ENCODE results near the gene CYP4B1. TPM values are rescaled to one million over a fixed set of nuclear protein-coding genes. Genes with fewer than 3 reads are reported as not detected.
"Not testable (repeated sequence)": the region's sequence is repeated elsewhere in the genome, so short reads cannot be mapped to it uniquely, and the experiment has no call there.

The CYP4B1 gene
- polyA plus RNA-seq, 2 donors: 40.4 to 64.5 TPM

- 67 to 76% methylated on average over 5 of the region's 5 CpGs for WGBS, 2 donors
- peaks cover 0 to 25% of the 10 kb centered on the region in 2 donors for H3K36me3 ChIP-seq (ENCODE audit: control insufficient read depth in 2 of 2, insufficient read depth in 2 of 2, low read length in 1 of 2)
- no peak overlapping the region for H3K4me3 ChIP-seq (ENCODE audit: low read depth in 1 of 2, low read length in 2 of 2)
- H3K27ac ChIP-seq (ENCODE audit: low read depth in 2 of 2, low read length in 1 of 2): no peak overlapping the region
- H3K4me1 ChIP-seq (ENCODE audit: control insufficient read depth in 2 of 2, insufficient read depth in 2 of 2, low read length in 1 of 2): no peaks in the 10 kb centered on the region
- H3K9me3 ChIP-seq (ENCODE audit: control insufficient read depth in 2 of 2, insufficient read depth in 1 of 2, low read depth in 1 of 2, low read length in 1 of 2): peaks cover 0 to 4% of the 10 kb centered on the region in 2 donors
- H3K27me3 ChIP-seq (ENCODE audit: control insufficient read depth in 1 of 2, insufficient read depth in 2 of 2, low read length in 2 of 2): no peaks in the 10 kb centered on the region
Observed at GRCh38 chr1:46820560-46821060, 21.8 kb downstream of the CYP4B1 start.

DNA sequence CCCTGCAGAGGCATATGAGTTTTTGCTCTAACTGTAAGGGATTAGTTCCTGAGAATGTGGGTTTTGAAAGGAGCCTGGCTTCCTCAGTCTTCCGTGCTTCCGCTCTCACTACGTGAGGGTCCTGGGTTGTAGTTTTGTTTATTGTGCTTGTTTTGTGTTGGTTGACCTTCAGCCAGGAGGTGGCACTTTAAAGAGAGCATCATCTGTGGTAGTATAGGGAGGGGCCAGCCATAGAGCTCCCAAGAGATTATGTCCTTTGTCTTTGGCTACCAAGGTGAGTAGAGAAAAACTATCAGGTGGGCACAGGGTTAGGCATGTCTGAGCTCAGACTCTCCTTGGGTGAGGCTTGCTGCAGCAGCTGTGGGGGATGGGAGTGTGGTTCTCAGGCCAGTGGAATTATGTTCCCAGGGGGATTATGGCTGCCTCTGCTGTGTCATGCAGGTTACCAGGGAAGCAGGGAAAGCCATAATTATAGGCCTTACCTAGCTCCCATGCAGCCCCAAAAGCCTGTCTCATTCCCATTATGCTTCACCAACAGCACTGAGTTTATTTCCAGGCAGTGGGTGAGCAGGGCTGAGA, 23.5 kb downstream of the CYP4B1 start:
- Histone ChIP-seq H3K4me3 (ENCODE audit: low read depth in 1 of 2, low read length in 2 of 2) (no peak overlapping the region), H3K36me3 (ENCODE audit: control insufficient read depth in 2 of 2, insufficient read depth in 2 of 2, low read length in 1 of 2) (peaks cover 0 to 16% of the 10 kb centered on the region in 2 donors), H3K27ac (ENCODE audit: low read depth in 2 of 2, low read length in 1 of 2) (no peak overlapping the region), H3K27me3 (ENCODE audit: control insufficient read depth in 1 of 2, insufficient read depth in 2 of 2, low read length in 2 of 2) (no peaks in the 10 kb centered on the region), H3K9me3 (ENCODE audit: control insufficient read depth in 2 of 2, insufficient read depth in 1 of 2, low read depth in 1 of 2, low read length in 1 of 2) (peaks cover 0 to 4% of the 10 kb centered on the region in 2 donors), H3K4me1 (ENCODE audit: control insufficient read depth in 2 of 2, insufficient read depth in 2 of 2, low read length in 1 of 2) (no peaks in the 10 kb centered on the region)
- 88 to 90% methylated on average over 3 of the region's 3 CpGs for WGBS, 2 donors

DNA sequence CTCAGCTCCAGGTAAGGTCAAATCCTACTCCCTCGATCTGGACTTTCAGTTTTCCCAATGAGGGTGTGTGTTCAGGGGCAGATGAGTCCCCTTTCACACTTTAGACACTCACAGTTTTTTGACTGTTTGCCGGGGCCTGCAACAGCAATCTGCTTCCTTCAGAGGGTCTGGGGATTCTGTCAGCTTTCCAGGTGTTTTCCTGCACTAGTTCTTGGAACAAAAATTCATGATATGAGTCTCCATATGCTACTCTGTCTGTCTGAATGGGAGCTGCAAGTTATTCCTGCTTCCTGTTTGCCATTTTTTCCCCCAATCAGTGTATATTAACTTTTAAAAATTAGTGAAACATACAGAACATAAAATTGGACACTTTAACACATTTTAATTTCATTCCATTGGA, 24.3 kb downstream of the CYP4B1 start:
- H3K4me1 ChIP-seq (ENCODE audit: control insufficient read depth in 2 of 2, insufficient read depth in 2 of 2, low read length in 1 of 2): no peaks in the 10 kb centered on the region
- H3K4me3 ChIP-seq (ENCODE audit: low read depth in 1 of 2, low read length in 2 of 2): no peak overlapping the region
- H3K27me3 ChIP-seq (ENCODE audit: control insufficient read depth in 1 of 2, insufficient read depth in 2 of 2, low read length in 2 of 2): no peaks in the 10 kb centered on the region
- peaks cover 0 to 4% of the 10 kb centered on the region in 2 donors for H3K9me3 ChIP-seq (ENCODE audit: control insufficient read depth in 2 of 2, insufficient read depth in 1 of 2, low read depth in 1 of 2, low read length in 1 of 2)
- no peak overlapping the region for H3K27ac ChIP-seq (ENCODE audit: low read depth in 2 of 2, low read length in 1 of 2)
- 47 to 61% methylated on average over 2 of the region's 2 CpGs for WGBS, 2 donors
- peaks cover 0 to 11% of the 10 kb centered on the region in 2 donors for H3K36me3 ChIP-seq (ENCODE audit: control insufficient read depth in 2 of 2, insufficient read depth in 2 of 2, low read length in 1 of 2)

- H3K4me1 ChIP-seq (ENCODE audit: control insufficient read depth in 2 of 2, insufficient read depth in 2 of 2, low read length in 1 of 2); H3K9me3 ChIP-seq (ENCODE audit: control insufficient read depth in 2 of 2, insufficient read depth in 1 of 2, low read depth in 1 of 2, low read length in 1 of 2); H3K36me3 ChIP-seq (ENCODE audit: control insufficient read depth in 2 of 2, insufficient read depth in 2 of 2, low read length in 1 of 2); H3K4me3 ChIP-seq (ENCODE audit: low read depth in 1 of 2, low read length in 2 of 2); H3K27me3 ChIP-seq (ENCODE audit: control insufficient read depth in 1 of 2, insufficient read depth in 2 of 2, low read length in 2 of 2); H3K27ac ChIP-seq (ENCODE audit: low read depth in 2 of 2, low read length in 1 of 2): not testable (repeated sequence)
- WGBS, 2 donors: 62 to 67% methylated on average over 2 of the region's 2 CpGs
Observed at GRCh38 chr1:46826892-46827291, 28.0 kb downstream of the CYP4B1 start.

DNA sequence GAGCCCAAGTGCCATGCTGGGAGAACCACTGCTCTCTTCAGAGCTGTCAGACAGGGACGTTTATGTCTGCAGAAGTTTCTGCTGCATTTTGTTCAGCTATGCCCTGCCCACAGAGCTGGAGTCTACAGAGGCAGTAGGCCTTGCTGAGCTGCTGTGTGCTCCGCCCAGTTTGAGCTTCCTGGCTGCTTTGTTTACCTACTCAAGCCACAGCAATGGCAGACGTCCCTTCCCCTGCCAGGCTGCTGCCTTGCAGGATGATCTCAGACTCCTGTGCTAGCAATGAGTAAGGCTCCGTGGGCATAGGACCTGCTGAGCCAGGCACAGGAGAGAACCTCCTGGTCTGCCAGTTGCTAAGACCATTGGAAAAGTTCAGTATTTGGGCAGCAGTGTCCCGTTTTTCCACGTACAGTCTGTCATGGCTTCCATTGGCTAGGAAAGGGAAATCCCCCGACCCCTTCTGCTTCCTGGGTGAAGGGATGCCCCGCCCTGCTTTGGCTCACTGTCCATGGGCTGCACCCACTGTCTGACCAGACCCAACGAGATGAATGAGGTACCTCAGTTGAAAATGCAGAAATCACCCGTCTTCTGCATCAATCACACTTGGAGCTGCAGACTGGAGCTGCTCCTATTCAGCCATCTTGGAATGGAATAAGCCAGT, 31.9 kb downstream of the CYP4B1 start:
- Histone ChIP-seq H3K27ac (ENCODE audit: low read depth in 2 of 2, low read length in 1 of 2) (peak overlapping the region; percentile 4), H3K9me3 (ENCODE audit: control insufficient read depth in 2 of 2, insufficient read depth in 1 of 2, low read depth in 1 of 2, low read length in 1 of 2) (no peaks in the 10 kb centered on the region), H3K4me3 (ENCODE audit: low read depth in 1 of 2, low read length in 2 of 2) (no peak overlapping the region), H3K36me3 (ENCODE audit: control insufficient read depth in 2 of 2, insufficient read depth in 2 of 2, low read length in 1 of 2) (peaks cover 0 to 3% of the 10 kb centered on the region in 2 donors), H3K4me1 (ENCODE audit: control insufficient read depth in 2 of 2, insufficient read depth in 2 of 2, low read length in 1 of 2) (peaks cover 0 to 8% of the 10 kb centered on the region in 2 donors), H3K27me3 (ENCODE audit: control insufficient read depth in 1 of 2, insufficient read depth in 2 of 2, low read length in 2 of 2) (no peaks in the 10 kb centered on the region)
- 59 to 61% methylated on average over 10 of the region's 10 CpGs for WGBS, 2 donors

DNA sequence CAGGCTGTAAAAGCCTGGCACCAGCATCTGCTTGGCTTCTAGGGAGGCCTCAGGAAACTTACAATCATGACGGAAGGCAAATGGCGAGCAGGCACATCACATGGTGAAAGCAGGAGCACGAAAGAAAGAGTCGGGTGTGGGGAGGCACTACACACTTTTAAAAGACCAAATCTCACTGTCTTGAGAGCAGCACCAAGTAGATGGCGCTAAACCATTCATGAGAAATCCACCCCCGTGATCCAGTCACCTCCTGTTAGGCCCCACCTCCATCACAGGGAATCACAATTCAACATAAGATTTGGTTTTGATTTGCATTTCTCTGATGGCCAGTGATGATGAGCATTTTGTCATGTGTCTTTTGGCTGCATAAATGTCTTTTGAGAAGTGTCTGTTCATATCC, 36.6 kb downstream of the CYP4B1 start:
- not testable (repeated sequence) for H3K9me3 ChIP-seq (ENCODE audit: control insufficient read depth in 2 of 2, insufficient read depth in 1 of 2, low read depth in 1 of 2, low read length in 1 of 2); H3K4me1 ChIP-seq (ENCODE audit: control insufficient read depth in 2 of 2, insufficient read depth in 2 of 2, low read length in 1 of 2); H3K4me3 ChIP-seq (ENCODE audit: low read depth in 1 of 2, low read length in 2 of 2); H3K27ac ChIP-seq (ENCODE audit: low read depth in 2 of 2, low read length in 1 of 2); H3K27me3 ChIP-seq (ENCODE audit: control insufficient read depth in 1 of 2, insufficient read depth in 2 of 2, low read length in 2 of 2); H3K36me3 ChIP-seq (ENCODE audit: control insufficient read depth in 2 of 2, insufficient read depth in 2 of 2, low read length in 1 of 2)
- 82 to 91% methylated on average over 6 of the region's 6 CpGs for WGBS, 2 donors

- H3K27me3 ChIP-seq (ENCODE audit: control insufficient read depth in 1 of 2, insufficient read depth in 2 of 2, low read length in 2 of 2); H3K9me3 ChIP-seq (ENCODE audit: control insufficient read depth in 2 of 2, insufficient read depth in 1 of 2, low read depth in 1 of 2, low read length in 1 of 2); H3K27ac ChIP-seq (ENCODE audit: low read depth in 2 of 2, low read length in 1 of 2); H3K4me1 ChIP-seq (ENCODE audit: control insufficient read depth in 2 of 2, insufficient read depth in 2 of 2, low read length in 1 of 2); H3K36me3 ChIP-seq (ENCODE audit: control insufficient read depth in 2 of 2, insufficient read depth in 2 of 2, low read length in 1 of 2); H3K4me3 ChIP-seq (ENCODE audit: low read depth in 1 of 2, low read length in 2 of 2): not testable (repeated sequence)
- 84 to 86% methylated on average over 9 of the region's 9 CpGs for WGBS, 2 donors
Observed at GRCh38 chr1:46846386-46846785, 47.5 kb downstream of the CYP4B1 start.

- not testable (repeated sequence) for H3K4me1 ChIP-seq (ENCODE audit: control insufficient read depth in 2 of 2, insufficient read depth in 2 of 2, low read length in 1 of 2); H3K9me3 ChIP-seq (ENCODE audit: control insufficient read depth in 2 of 2, insufficient read depth in 1 of 2, low read depth in 1 of 2, low read length in 1 of 2); H3K36me3 ChIP-seq (ENCODE audit: control insufficient read depth in 2 of 2, insufficient read depth in 2 of 2, low read length in 1 of 2); H3K4me3 ChIP-seq (ENCODE audit: low read depth in 1 of 2, low read length in 2 of 2); H3K27ac ChIP-seq (ENCODE audit: low read depth in 2 of 2, low read length in 1 of 2); H3K27me3 ChIP-seq (ENCODE audit: control insufficient read depth in 1 of 2, insufficient read depth in 2 of 2, low read length in 2 of 2)
- WGBS, 2 donors: 64 to 70% methylated on average over 8 of the region's 8 CpGs
Observed at GRCh38 chr1:46857660-46858065, 58.8 kb downstream of the CYP4B1 start.

GRCh38 chr1:46862348-46862747, 63.5 kb downstream of the CYP4B1 start:
- Histone ChIP-seq H3K9me3 (ENCODE audit: control insufficient read depth in 2 of 2, insufficient read depth in 1 of 2, low read depth in 1 of 2, low read length in 1 of 2) (peaks cover 0 to 3% of the 10 kb centered on the region in 2 donors), H3K4me3 (ENCODE audit: low read depth in 1 of 2, low read length in 2 of 2) (no peak overlapping the region), H3K27ac (ENCODE audit: low read depth in 2 of 2, low read length in 1 of 2) (no peak overlapping the region), H3K4me1 (ENCODE audit: control insufficient read depth in 2 of 2, insufficient read depth in 2 of 2, low read length in 1 of 2) (no peaks in the 10 kb centered on the region), H3K27me3 (ENCODE audit: control insufficient read depth in 1 of 2, insufficient read depth in 2 of 2, low read length in 2 of 2) (no peaks in the 10 kb centered on the region), H3K36me3 (ENCODE audit: control insufficient read depth in 2 of 2, insufficient read depth in 2 of 2, low read length in 1 of 2) (no peaks in the 10 kb centered on the region)
- WGBS, 2 donors: 91 to 95% methylated on average over 2 of the region's 2 CpGs

Measured in esophagus (tissue), 2 donors.